MCF 10A (cell line): Measurements from ENCODE around the gene IGF2BP3. TPM values are rescaled to one million over a fixed set of nuclear protein-coding genes. Genes with fewer than 3 reads are reported as not detected.

Experiments used
- BruUV-seq: library from RNA; stranded (reverse); fragments of 400-500 nt; replicated peaks from 2 replicates; lab custom pipeline; 2021; lab: Mats Ljungman, UMichigan
- CTCF ChIA-PET: fragments of 300-600 bp; sonication (Branson Sonifier 250); formaldehyde crosslinking; extraction: SDS; loops from one replicate; lab custom pipeline; 2021; ENCODE audit warnings: antibody characterized with exemption, inconsistent platforms; lab: Yijun Ruan, JAX
- POLR2A ChIA-PET: fragments of 300-600, 350-650 bp; sonication (Branson Sonifier 250); formaldehyde crosslinking; extraction: SDS; loops from one replicate; lab custom pipeline; 2020; ENCODE audit warnings: antibody characterized with exemption, inconsistent platforms; lab: Yijun Ruan, JAX
- DNase-seq: peaks from one replicate; pipeline ENCODE4 v3.0.0-alpha.2; 2018; ENCODE audit not compliant: unreplicated experiment
- H3K27ac Mint-ChIP-seq: one replicate; pipeline ENCODE4 v1.8.0; 2022; ENCODE audit warnings: mild to moderate bottlenecking, low read depth, mixed read lengths; ENCODE audit not compliant: unreplicated experiment
- H3K27me3 Mint-ChIP-seq: one replicate; pipeline ENCODE4 v1.8.0; 2022; ENCODE audit warnings: mixed read lengths; ENCODE audit not compliant: insufficient read depth, unreplicated experiment
- H3K36me3 Mint-ChIP-seq: one replicate; pipeline ENCODE4 v1.8.0; 2022; ENCODE audit warnings: mild to moderate bottlenecking, moderate library complexity, mixed read lengths; ENCODE audit not compliant: insufficient read depth, unreplicated experiment
- H3K4me1 Mint-ChIP-seq: one replicate; pipeline ENCODE4 v1.8.0; 2022; ENCODE audit warnings: mixed read lengths; ENCODE audit not compliant: insufficient read depth, unreplicated experiment
- H3K4me3 Mint-ChIP-seq: one replicate; pipeline ENCODE4 v1.8.0; 2022; ENCODE audit warnings: mild to moderate bottlenecking, moderate library complexity, mixed read lengths; ENCODE audit not compliant: unreplicated experiment
- H3K9me3 Mint-ChIP-seq: one replicate; pipeline ENCODE4 v1.8.0; 2022; ENCODE audit warnings: mixed read lengths; ENCODE audit not compliant: unreplicated experiment
- intact Hi-C: fragments of 100-400 bp; cut with micrococcal nuclease; formaldehyde crosslinking; loops from 2 replicates; pipeline ENCODE4 v1.14.1; 2022
- total RNA-seq: library from RNA; stranded (reverse); gene quantifications from 2 replicates; pipeline ENCODE4 v1.2.3, GENCODE V29; 2022
- TF ChIP-seq, protein P1 (sequence below): fragments of 200-600 bp; IDR thresholded peaks from one replicate; pipeline ENCODE4 v1.8.0; 2022; ENCODE audit warnings: antibody characterized with exemption, mild to moderate bottlenecking; ENCODE audit not compliant: unreplicated experiment

IGF2BP3 gene
- total RNA-seq, 1 experiment from 2014 or later = 29.8 TPM

DNA sequence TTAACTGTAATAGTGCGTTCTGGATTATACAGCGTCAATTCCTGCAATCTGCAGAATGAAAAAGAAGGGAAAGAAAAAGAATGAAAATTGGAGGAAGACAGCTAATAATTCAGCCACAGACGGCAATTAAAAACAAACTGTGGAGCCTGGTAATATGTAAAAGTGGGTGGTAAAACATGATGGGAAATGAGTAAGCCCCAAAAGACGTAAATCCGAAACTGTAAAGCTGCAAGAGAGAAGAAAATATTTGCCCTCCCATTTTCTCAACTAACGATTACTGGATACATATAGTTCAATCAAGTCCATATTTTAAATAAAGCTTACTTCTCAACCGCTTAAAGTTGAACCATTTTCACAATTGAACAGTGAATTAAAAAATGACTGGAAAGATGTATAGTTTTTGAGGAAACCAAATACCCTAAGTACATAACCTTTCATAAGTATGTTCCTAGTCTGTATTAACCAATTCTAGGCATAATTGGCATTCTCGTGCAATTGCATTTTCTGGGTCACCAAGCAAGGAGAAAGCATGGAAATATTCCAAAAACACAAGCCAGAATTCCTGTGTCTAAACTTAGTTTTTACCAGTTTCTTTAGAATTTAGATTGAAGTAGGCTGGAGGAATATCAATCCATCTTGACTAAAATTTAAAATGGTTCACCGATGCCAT lies 126.3 kb downstream of the IGF2BP3 start:
- peaks cover 24% of the 10 kb centered on the region for H3K36me3 Mint-ChIP-seq
- H3K4me1 Mint-ChIP-seq = peaks cover 20% of the 10 kb centered on the region
- H3K9me3 Mint-ChIP-seq = no peaks in the 10 kb centered on the region
- ChIA-PET POLR2A (interaction anchor here (0.6 to 8.0 kb wide), 2 partner anchors 8 to 12 kb away, joined by 6 to 88 read pairs; no protein-coding TSS in a partner anchor), CTCF (interaction anchor here (0.6 to 1.2 kb wide), 5 partner anchors 8 to 174 kb away, joined by 3 to 5 read pairs (median 4); no protein-coding TSS in a partner anchor)
- intact Hi-C loops = no loop called here
- DNase-seq = no peak
- H3K27me3 Mint-ChIP-seq = no peaks in the 10 kb centered on the region
- no TSS peak for BruUV-seq
- TF ChIP-seq, protein P1, sequence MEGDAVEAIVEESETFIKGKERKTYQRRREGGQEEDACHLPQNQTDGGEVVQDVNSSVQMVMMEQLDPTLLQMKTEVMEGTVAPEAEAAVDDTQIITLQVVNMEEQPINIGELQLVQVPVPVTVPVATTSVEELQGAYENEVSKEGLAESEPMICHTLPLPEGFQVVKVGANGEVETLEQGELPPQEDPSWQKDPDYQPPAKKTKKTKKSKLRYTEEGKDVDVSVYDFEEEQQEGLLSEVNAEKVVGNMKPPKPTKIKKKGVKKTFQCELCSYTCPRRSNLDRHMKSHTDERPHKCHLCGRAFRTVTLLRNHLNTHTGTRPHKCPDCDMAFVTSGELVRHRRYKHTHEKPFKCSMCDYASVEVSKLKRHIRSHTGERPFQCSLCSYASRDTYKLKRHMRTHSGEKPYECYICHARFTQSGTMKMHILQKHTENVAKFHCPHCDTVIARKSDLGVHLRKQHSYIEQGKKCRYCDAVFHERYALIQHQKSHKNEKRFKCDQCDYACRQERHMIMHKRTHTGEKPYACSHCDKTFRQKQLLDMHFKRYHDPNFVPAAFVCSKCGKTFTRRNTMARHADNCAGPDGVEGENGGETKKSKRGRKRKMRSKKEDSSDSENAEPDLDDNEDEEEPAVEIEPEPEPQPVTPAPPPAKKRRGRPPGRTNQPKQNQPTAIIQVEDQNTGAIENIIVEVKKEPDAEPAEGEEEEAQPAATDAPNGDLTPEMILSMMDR = no peak
- no peak overlapping the region for H3K27ac Mint-ChIP-seq
- H3K4me3 Mint-ChIP-seq = no peak overlapping the region

GRCh38 chr7:23343102-23343501 lies 127.2 kb downstream of the IGF2BP3 start:
- POLR2A ChIA-PET = interaction anchor here (0.6 to 0.9 kb wide), 2 partner anchors 13 to 77 kb away, joined by 5 to 6 read pairs; no protein-coding TSS in a partner anchor
- Mint-ChIP-seq H3K9me3 (no peaks in the 10 kb centered on the region), H3K4me1 (peaks cover 20% of the 10 kb centered on the region), H3K27ac (no peak overlapping the region), H3K4me3 (no peak overlapping the region), H3K27me3 (no peaks in the 10 kb centered on the region), H3K36me3 (peaks cover 24% of the 10 kb centered on the region)
- CTCF ChIA-PET = no interaction called here
- intact Hi-C loops = no loop called here
- DNase-seq = no peak
- TF ChIP-seq, protein P1 = no peak
- BruUV-seq = no TSS peak

GRCh38 chr7:23341846-23342598 lies 128.3 kb downstream of the IGF2BP3 start:
- no TSS peak for BruUV-seq
- peaks cover 32% of the 10 kb centered on the region for H3K36me3 Mint-ChIP-seq
- ChIA-PET CTCF (interaction anchor here (0.6 to 0.7 kb wide), 2 partner anchors 16 kb away, joined by 3 read pairs; no protein-coding TSS in a partner anchor), POLR2A (no interaction called here)
- H3K4me1 Mint-ChIP-seq = peaks cover 10% of the 10 kb centered on the region
- TF ChIP-seq, protein P1 = no peak
- H3K4me3 Mint-ChIP-seq = no peak overlapping the region
- no peak overlapping the region for H3K27ac Mint-ChIP-seq
- no peak for DNase-seq
- no peaks in the 10 kb centered on the region for H3K9me3 Mint-ChIP-seq
- intact Hi-C loops = no loop called here
- H3K27me3 Mint-ChIP-seq = no peaks in the 10 kb centered on the region

DNA sequence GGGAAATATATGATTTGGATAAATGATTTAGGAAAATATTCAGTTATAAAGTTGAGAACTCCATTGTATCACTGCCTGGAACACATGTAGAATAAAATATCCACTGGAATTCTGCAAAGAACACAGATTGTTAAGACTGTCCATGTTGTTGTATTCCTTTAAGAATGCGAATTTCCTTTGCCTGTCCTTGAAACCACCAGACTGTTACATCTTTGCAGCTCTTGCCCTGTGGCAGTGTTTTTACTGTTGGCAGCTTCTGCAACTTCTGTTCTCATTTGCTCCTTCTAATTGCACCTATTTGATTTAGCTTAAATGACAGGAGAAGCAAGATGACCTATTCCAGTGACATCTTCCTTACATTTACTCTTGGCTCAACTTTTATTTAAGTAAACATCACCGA lies 131.4 kb downstream of the IGF2BP3 start:
- POLR2A ChIA-PET = interaction anchor here (6.6 kb wide), 1 partner anchor 9 kb away, joined by 88 read pairs; no protein-coding TSS in a partner anchor
- Mint-ChIP-seq H3K36me3 (peaks cover 29% of the 10 kb centered on the region), H3K9me3 (no peaks in the 10 kb centered on the region), H3K4me1 (peaks cover 16% of the 10 kb centered on the region), H3K27ac (no peak overlapping the region), H3K4me3 (no peak overlapping the region), H3K27me3 (no peaks in the 10 kb centered on the region)
- TF ChIP-seq, protein P1 = no peak
- BruUV-seq = no TSS peak
- intact Hi-C loops = no loop called here
- no peak for DNase-seq
- CTCF ChIA-PET = interaction anchor here (0.8 kb wide), 1 partner anchor 40 kb away, joined by 3 read pairs; the partner anchor contains the start of gene MALSU1
